K562 (cell line): ENCODE data around the gene CAGE1. TPM values are rescaled to one million over a fixed set of nuclear protein-coding genes. Genes with fewer than 3 reads are reported as not detected.
"Not testable (repeated sequence)": the region's sequence is repeated elsewhere in the genome, so short reads cannot be mapped to it uniquely, and the experiment has no call there.

Experiments used
- CBX1 ChIP-seq: sonication (generic); IDR thresholded peaks from 2 replicates; pipeline ENCODE4 v1.6.1; 2016; ENCODE audit warnings: antibody characterized with exemption, low read depth, mild to moderate bottlenecking
- JUND ChIP-seq, 2 experiments: IDR thresholded peaks; 2 replicates in 1 of 2; 3 replicates in 1 of 2; pipeline ENCODE4 v1.6.1; 2011; ENCODE audit warnings: borderline replicate concordance in 2 of 2, low read depth in 2 of 2, low read length in 2 of 2, improper control_type of control experiment in 1 of 2, missing biosample characterization in 1 of 2, missing genetic modification characterization in 1 of 2, missing genetic modification reagents in 1 of 2
- MEIS2 ChIP-seq: fragments of 450-650 bp; IDR thresholded peaks from 2 replicates; pipeline ENCODE4 v1.6.1; 2014; ENCODE audit warnings: mild to moderate bottlenecking; ENCODE audit not compliant: partially characterized antibody
- RAD21 ChIP-seq, 2 experiments: fragments of 250-450 bp in 1 of 2; fragments of 450-650 bp in 1 of 2; sonication (Bioruptor Pico) in 1 of 2; formaldehyde crosslinking in 1 of 2; IDR thresholded peaks in 1 of 2; conservative IDR thresholded peaks in 1 of 2; 2 replicates each; pipeline versions ENCODE4 v1.4.0 to v1.8.0; 2020 to 2022; ENCODE audit warnings: mild to moderate bottlenecking in 2 of 2, moderate library complexity in 1 of 2
- SMARCE1 ChIP-seq: fragments of 450-650 bp; IDR thresholded peaks from 2 replicates; pipeline ENCODE4 v1.7.1; 2016; ENCODE audit warnings: mild to moderate bottlenecking
- STAG1 ChIP-seq: sonication (generic); formaldehyde crosslinking; IDR thresholded peaks from 2 replicates; pipeline ENCODE4 v1.5.0; 2020; ENCODE audit warnings: missing genetic modification reagents, borderline replicate concordance
- XRCC5 ChIP-seq: fragments of 200-400 bp; formaldehyde crosslinking; IDR thresholded peaks from 2 replicates; pipeline ENCODE4 v1.6.1; 2017; ENCODE audit warnings: low read depth, mild to moderate bottlenecking, low read length
- ZBTB33 ChIP-seq: sonication (generic); formaldehyde crosslinking; IDR thresholded peaks from 2 replicates; pipeline ENCODE4 v1.8.1; 2023; ENCODE audit warnings: mild to moderate bottlenecking, missing genetic modification reagents
- ZBTB7A ChIP-seq: IDR thresholded peaks from 2 replicates; pipeline ENCODE4 v1.6.1; 2011; ENCODE audit warnings: low read depth, mild to moderate bottlenecking, low read length, moderate library complexity, borderline replicate concordance; ENCODE audit not compliant: control insufficient read depth
- ZNF12 ChIP-seq: sonication (generic); formaldehyde crosslinking; IDR thresholded peaks from 2 replicates; pipeline ENCODE4 v1.4.0; 2020; ENCODE audit warnings: mild to moderate bottlenecking, missing genetic modification reagents
- polyA plus RNA-seq, 8 experiments: library from polyadenylated mRNA; depleted of rRNA in 4 of 8; stranded (reverse) in 5 of 8; unstranded in 3 of 8; fragments of >200 nt; fragmentation: Nextera tagmentation in 2 of 8; fragmentation: Illumina TruSeq in 1 of 8; extraction: Ambion mirVana in 2 of 8; extraction: Trizol in 1 of 8; gene quantifications; 2 replicates each; pipeline versions ENCODE4 v1.2.1 to v1.2.3, GENCODE V29; 2011 to 2014; ENCODE audit warnings: inconsistent platforms in 1 of 8, missing spikeins in 1 of 8
- total RNA-seq, 7 experiments: library from RNA; depleted of rRNA in 6 of 7; stranded (reverse); fragments of >200 nt in 6 of 7; fragmentation: Illumina TruSeq in 2 of 7; extraction: Trizol in 2 of 7; gene quantifications; 2 replicates each; pipeline versions ENCODE4 v1.2.1 to v1.2.3, GENCODE V29; 2011 to 2021; ENCODE audit warnings: low replicate concordance in 1 of 7
- TF ChIP-seq, protein P1 (sequence below), 3 experiments: IDR thresholded peaks in 2 of 3; conservative IDR thresholded peaks in 1 of 3; 2 replicates each; pipeline ENCODE4 v1.5.1; 2011 to 2012; ENCODE audit warnings: low read length in 3 of 3, mild to moderate bottlenecking in 3 of 3, control low read depth in 2 of 3, improper control_type of control experiment in 1 of 3, inconsistent platforms in 1 of 3, low read depth in 1 of 3, mixed read lengths in 1 of 3, moderate library complexity in 1 of 3; ENCODE audit not compliant: insufficient read depth in 2 of 3
- TF ChIP-seq, protein P2 (sequence below), 2 experiments: fragments of 450-650 bp; formaldehyde crosslinking in 1 of 2; IDR thresholded peaks; 2 replicates each; pipeline versions ENCODE4 v1.4.0 to v1.6.1; 2014 to 2020; ENCODE audit warnings: mild to moderate bottlenecking in 2 of 2, borderline replicate concordance in 1 of 2, low read depth in 1 of 2

Gene CAGE1
- total and polyA plus RNA-seq, 9 of the 15 experiments (the other 6 are each of a cell fraction or from before 2014, with no cell fraction given) = 0.13 to 0.33 (median 0.18) TPM; not detected in 4

- TF ChIP-seq JUND (IDR thresholded peaks at IDR 0.05; ENCODE audit: borderline replicate concordance, low read depth, low read length) (0 out of 2 replicates have a peak, but pooled peaks have one; percentile 7), RAD21 (CRISPR knock-in tag; conservative IDR thresholded peaks at IDR 0.05 in 1 of 2, IDR thresholded peaks at IDR 0.05 in 1 of 2) (peak; percentile 61 to 82), XRCC5 (0 out of 2 replicates have a peak, but pooled peaks have one; percentile 60), ZNF12 (CRISPR knock-in tag) (peak; percentile 98), SMARCE1 (0 out of 2 replicates have a peak, but pooled peaks have one; percentile 27), STAG1 (CRISPR knock-in tag) (0 out of 2 replicates have a peak, but pooled peaks have one; percentile 31), CBX1 (0 out of 2 replicates have a peak, but pooled peaks have one; percentile 25), MEIS2 (peak; percentile 37), ZBTB33 (CRISPR knock-in tag) (peak; percentile 62), ZBTB7A (peak; percentile 40; the same call in 1 of the 2 replicates)
- not testable (repeated sequence) for TF ChIP-seq JUND (tag; IDR thresholded peaks at IDR 0.05; ENCODE audit: borderline replicate concordance, low read depth, low read length)
- TF ChIP-seq, protein P1, sequence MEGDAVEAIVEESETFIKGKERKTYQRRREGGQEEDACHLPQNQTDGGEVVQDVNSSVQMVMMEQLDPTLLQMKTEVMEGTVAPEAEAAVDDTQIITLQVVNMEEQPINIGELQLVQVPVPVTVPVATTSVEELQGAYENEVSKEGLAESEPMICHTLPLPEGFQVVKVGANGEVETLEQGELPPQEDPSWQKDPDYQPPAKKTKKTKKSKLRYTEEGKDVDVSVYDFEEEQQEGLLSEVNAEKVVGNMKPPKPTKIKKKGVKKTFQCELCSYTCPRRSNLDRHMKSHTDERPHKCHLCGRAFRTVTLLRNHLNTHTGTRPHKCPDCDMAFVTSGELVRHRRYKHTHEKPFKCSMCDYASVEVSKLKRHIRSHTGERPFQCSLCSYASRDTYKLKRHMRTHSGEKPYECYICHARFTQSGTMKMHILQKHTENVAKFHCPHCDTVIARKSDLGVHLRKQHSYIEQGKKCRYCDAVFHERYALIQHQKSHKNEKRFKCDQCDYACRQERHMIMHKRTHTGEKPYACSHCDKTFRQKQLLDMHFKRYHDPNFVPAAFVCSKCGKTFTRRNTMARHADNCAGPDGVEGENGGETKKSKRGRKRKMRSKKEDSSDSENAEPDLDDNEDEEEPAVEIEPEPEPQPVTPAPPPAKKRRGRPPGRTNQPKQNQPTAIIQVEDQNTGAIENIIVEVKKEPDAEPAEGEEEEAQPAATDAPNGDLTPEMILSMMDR (IDR thresholded peaks at IDR 0.05 in 2 of 3, conservative IDR thresholded peaks at IDR 0.05 in 1 of 3; ENCODE audit: insufficient read depth in 2 of 3, low read depth in 1 of 3, low read length in 3 of 3) = peak; percentile 95 to 99 (median 99)
- TF ChIP-seq, protein P2, sequence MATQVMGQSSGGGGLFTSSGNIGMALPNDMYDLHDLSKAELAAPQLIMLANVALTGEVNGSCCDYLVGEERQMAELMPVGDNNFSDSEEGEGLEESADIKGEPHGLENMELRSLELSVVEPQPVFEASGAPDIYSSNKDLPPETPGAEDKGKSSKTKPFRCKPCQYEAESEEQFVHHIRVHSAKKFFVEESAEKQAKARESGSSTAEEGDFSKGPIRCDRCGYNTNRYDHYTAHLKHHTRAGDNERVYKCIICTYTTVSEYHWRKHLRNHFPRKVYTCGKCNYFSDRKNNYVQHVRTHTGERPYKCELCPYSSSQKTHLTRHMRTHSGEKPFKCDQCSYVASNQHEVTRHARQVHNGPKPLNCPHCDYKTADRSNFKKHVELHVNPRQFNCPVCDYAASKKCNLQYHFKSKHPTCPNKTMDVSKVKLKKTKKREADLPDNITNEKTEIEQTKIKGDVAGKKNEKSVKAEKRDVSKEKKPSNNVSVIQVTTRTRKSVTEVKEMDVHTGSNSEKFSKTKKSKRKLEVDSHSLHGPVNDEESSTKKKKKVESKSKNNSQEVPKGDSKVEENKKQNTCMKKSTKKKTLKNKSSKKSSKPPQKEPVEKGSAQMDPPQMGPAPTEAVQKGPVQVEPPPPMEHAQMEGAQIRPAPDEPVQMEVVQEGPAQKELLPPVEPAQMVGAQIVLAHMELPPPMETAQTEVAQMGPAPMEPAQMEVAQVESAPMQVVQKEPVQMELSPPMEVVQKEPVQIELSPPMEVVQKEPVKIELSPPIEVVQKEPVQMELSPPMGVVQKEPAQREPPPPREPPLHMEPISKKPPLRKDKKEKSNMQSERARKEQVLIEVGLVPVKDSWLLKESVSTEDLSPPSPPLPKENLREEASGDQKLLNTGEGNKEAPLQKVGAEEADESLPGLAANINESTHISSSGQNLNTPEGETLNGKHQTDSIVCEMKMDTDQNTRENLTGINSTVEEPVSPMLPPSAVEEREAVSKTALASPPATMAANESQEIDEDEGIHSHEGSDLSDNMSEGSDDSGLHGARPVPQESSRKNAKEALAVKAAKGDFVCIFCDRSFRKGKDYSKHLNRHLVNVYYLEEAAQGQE (IDR thresholded peaks at IDR 0.05; ENCODE audit: borderline replicate concordance) = peak; percentile 47
- TF ChIP-seq, protein P2 (CRISPR knock-in tag; IDR thresholded peaks at IDR 0.05; ENCODE audit: low read depth) = not testable (repeated sequence)
These were observed 50.4 kb downstream of the CAGE1 start (continued) for GRCh38 chr6:7339007-7339732.
